HEK293T (cell line): ENCODE results near the gene MPZL1.

Source experiments
- CTCF ChIA-PET: fragments of 350-600 bp; formaldehyde crosslinking; extraction: SDS; loops from one replicate; lab custom pipeline; 2021; ENCODE audit warnings: antibody characterized with exemption, inconsistent platforms; lab: Yijun Ruan, JAX
- POLR2A ChIA-PET: fragments of 350-600 bp; formaldehyde crosslinking; extraction: SDS; loops from one replicate; lab custom pipeline; 2020; ENCODE audit warnings: antibody characterized with exemption, inconsistent platforms; lab: Yijun Ruan, JAX
- DNase-seq: peaks from one replicate; pipeline ENCODE4 v3.0.0; 2012; ENCODE audit warnings: mixed read lengths; ENCODE audit errors: extremely low spot score
- ARNT ChIP-seq: fragments of 450-650 bp; IDR thresholded peaks from 2 replicates; pipeline ENCODE4 v1.6.1; 2017; ENCODE audit warnings: mild to moderate bottlenecking
- BHLHE40 ChIP-seq: fragments of 450-650 bp; IDR thresholded peaks from 2 replicates; pipeline ENCODE4 v1.6.1; 2016; ENCODE audit warnings: mild to moderate bottlenecking, moderate library complexity, borderline replicate concordance
- CTBP1 ChIP-seq: fragments of 450-650 bp; IDR thresholded peaks from 2 replicates; pipeline ENCODE4 v1.6.1; 2016; ENCODE audit warnings: borderline replicate concordance
- ELF4 ChIP-seq: fragments of 450-650 bp; IDR thresholded peaks from 2 replicates; pipeline ENCODE4 v1.6.1; 2017; ENCODE audit warnings: antibody characterized with exemption
- FOXA1 ChIP-seq: fragments of 450-650 bp; IDR thresholded peaks from 2 replicates; pipeline ENCODE4 v1.6.1; 2016; ENCODE audit warnings: mild to moderate bottlenecking
- FOXK2 ChIP-seq: fragments of 450-650 bp; IDR thresholded peaks from 2 replicates; pipeline ENCODE4 v1.6.1; 2016; ENCODE audit warnings: mild to moderate bottlenecking
- FOXM1 ChIP-seq: fragments of 450-650 bp; IDR thresholded peaks from 2 replicates; pipeline ENCODE4 v1.6.1; 2017; ENCODE audit warnings: mild to moderate bottlenecking, borderline replicate concordance
- HDGF ChIP-seq: fragments of 450-650 bp; IDR thresholded peaks from 2 replicates; pipeline ENCODE4 v1.6.1; 2017; ENCODE audit warnings: antibody characterized with exemption, borderline replicate concordance
- L3MBTL2 ChIP-seq: fragments of 450-650 bp; conservative IDR thresholded peaks from 2 replicates; pipeline ENCODE4 v1.6.1; 2016; ENCODE audit warnings: mild to moderate bottlenecking
- LEF1 ChIP-seq: fragments of 450-650 bp; IDR thresholded peaks from 2 replicates; pipeline ENCODE4 v1.6.1; 2017; ENCODE audit warnings: mild to moderate bottlenecking, borderline replicate concordance
- NFRKB ChIP-seq: fragments of 450-650 bp; IDR thresholded peaks from 2 replicates; pipeline ENCODE4 v1.6.1; 2016; ENCODE audit warnings: mild to moderate bottlenecking, moderate library complexity
- SP1 ChIP-seq: fragments of 450-650 bp; IDR thresholded peaks from 2 replicates; pipeline ENCODE4 v1.6.1; 2017
- SUZ12 ChIP-seq: fragments of 450-650 bp; IDR thresholded peaks from 2 replicates; pipeline ENCODE4 v1.6.1; 2016; ENCODE audit warnings: mild to moderate bottlenecking
- TARDBP ChIP-seq: fragments of 450-650 bp; IDR thresholded peaks from 2 replicates; pipeline ENCODE4 v1.6.1; 2016
- ZNF384 ChIP-seq: fragments of 450-650 bp; IDR thresholded peaks from 2 replicates; pipeline ENCODE4 v1.6.1; 2016
- TF ChIP-seq, protein P1 (sequence below): fragments of 450-650 bp; IDR thresholded peaks from 2 replicates; pipeline ENCODE4 v1.6.1; 2016

The MPZL1 gene

DNA sequence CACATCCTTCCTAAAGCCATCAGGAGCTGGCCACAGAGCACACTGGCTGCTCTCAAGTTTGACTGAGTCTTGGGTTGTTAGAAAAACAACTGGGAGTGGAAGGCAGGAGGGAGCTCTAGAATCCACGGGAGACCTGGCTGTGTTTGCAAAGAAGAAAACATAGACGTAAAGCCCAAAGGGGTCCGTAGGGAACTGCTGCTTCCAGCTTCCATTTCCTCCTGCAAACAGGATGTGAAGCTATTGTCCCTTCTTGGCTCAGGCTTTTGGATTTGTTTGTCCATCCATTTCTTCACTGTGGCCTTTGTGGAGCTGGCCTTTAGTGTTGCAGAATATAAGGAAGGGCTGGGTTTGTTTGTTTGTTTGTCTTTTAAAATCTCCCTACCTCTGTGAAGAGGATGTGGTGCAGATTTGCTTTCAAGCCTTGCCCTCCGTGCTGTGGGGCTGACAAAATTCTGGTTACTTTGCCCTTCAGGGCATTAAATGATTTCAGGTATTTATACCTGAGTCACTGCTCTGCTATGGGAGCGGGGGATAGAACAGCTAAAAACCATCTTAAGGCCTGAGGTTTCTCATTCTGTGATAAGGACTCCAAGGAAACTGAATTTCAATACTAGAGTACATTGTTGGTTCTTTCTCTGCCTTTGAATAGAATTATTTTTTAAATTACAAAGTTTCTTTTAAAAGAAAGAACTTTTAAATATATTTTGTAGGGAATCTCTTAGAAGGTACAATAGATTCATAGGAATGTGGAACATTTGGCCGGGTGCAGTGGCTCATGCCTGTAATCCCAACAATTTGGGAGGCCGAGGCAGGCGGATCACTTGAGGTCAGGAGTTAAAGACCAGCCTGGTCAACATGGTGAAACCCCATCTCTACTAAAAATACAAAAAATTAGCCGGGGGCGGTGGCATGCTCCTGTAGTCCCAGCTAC is 74.3 kb downstream of the MPZL1 start:
- ChIA-PET CTCF (no interaction called here), POLR2A (no interaction called here)
- TF ChIP-seq TARDBP (no peak), FOXM1 (no peak), SUZ12 (no peak), FOXK2 (no peak), FOXA1 (no peak), LEF1 (no peak), ARNT (no peak)
- TF ChIP-seq, protein P1, sequence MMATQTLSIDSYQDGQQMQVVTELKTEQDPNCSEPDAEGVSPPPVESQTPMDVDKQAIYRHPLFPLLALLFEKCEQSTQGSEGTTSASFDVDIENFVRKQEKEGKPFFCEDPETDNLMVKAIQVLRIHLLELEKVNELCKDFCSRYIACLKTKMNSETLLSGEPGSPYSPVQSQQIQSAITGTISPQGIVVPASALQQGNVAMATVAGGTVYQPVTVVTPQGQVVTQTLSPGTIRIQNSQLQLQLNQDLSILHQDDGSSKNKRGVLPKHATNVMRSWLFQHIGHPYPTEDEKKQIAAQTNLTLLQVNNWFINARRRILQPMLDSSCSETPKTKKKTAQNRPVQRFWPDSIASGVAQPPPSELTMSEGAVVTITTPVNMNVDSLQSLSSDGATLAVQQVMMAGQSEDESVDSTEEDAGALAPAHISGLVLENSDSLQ = no peak
- no peak for DNase-seq

DNA sequence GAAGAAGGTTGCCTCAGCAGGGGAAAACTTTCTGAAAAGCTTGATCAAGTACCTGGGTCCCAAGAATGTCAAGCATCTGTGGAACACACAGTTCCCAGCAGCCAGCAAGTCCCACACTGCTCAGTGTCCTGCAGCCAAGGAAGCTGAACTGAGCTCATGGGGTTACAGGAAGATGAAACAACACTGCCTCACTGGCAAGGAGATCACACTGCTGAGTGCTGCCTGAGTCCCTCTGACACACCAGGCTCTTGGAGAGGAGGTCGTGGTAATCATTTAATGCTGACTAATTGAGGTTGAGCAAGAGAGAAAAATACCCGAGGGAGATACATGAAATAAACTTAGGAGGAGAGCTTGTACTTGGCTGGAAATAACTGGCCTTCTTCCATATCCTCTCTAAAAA is 75.2 kb downstream of the MPZL1 start:
- CTCF ChIA-PET = no interaction called here
- no peak for TF ChIP-seq FOXM1
- no peak for TF ChIP-seq BHLHE40
- TF ChIP-seq L3MBTL2 = no peak
- TF ChIP-seq, protein P1 = no peak
- no peak for TF ChIP-seq ZNF384
- TF ChIP-seq CTBP1 = no peak
- TF ChIP-seq SP1 = no peak
- TF ChIP-seq SUZ12 = no peak
- TF ChIP-seq FOXA1 = no peak
- no peak for TF ChIP-seq HDGF
- no peak for TF ChIP-seq FOXK2
- no peak for TF ChIP-seq NFRKB
- TF ChIP-seq TARDBP = no peak
- TF ChIP-seq LEF1 = no peak
- no peak for TF ChIP-seq ARNT
- POLR2A ChIA-PET = no interaction called here
- DNase-seq = no peak

DNA sequence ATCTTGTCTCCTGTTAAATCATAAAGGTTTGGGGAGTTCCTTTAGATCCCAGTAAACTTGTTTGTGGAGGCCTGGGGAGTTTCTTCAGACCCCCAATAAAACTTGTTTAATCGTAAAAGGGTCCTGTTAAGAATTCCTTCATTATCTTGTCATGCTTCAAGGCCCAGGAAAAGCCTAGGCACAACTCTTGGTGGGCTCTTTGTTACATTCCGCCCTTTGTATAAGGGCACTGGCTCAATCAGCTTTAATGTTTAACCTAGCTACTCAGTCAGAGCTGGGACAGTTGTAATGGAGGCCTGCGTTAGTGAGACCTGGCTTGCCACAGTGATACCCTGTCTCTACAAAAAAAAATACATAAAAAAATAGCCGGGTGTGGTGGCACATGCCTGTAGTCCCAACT is 77.2 kb downstream of the MPZL1 start:
- no peak for DNase-seq
- TF ChIP-seq FOXK2 (no peak), ZNF384 (no peak), HDGF (no peak), CTBP1 (no peak), FOXM1 (no peak), L3MBTL2 (no peak)
- TF ChIP-seq, protein P1 = no peak
- ChIA-PET POLR2A (no interaction called here), CTCF (interaction anchor here (0.6 kb wide), 1 partner anchor 100 kb away, joined by 3 read pairs; no protein-coding TSS in a partner anchor)

DNA sequence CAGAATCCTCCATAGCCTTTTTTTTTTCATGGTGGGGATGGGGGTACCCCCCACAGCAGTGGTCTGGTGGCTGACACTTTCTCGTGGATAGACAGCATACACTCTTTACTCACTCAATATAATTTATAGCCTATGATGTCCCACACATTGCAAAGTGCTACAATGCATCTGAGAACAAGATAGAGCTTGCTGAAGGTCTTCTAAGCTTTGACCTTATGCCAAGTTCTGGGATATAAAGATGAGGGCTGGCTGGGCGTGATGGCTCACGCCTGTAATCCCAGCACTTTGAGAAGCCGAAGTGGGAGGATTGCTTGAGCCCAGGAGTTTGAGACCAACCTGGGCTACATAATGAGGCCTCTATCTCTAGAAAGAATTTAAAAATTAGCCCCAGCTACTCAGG is 78.0 kb downstream of the MPZL1 start:
- no peak for DNase-seq
- TF ChIP-seq FOXA1 = no peak
- TF ChIP-seq, protein P1 = no peak
- TF ChIP-seq ELF4 = no peak
- TF ChIP-seq LEF1 = no peak
- no peak for TF ChIP-seq FOXK2
- TF ChIP-seq L3MBTL2 = no peak
- no peak for TF ChIP-seq FOXM1
- TF ChIP-seq NFRKB = no peak
- TF ChIP-seq SP1 = no peak
- TF ChIP-seq ZNF384 = no peak
- no peak for TF ChIP-seq TARDBP
- TF ChIP-seq HDGF = no peak
- TF ChIP-seq CTBP1 = no peak
- no peak for TF ChIP-seq BHLHE40
- no peak for TF ChIP-seq SUZ12
- TF ChIP-seq ARNT = no peak
- POLR2A ChIA-PET = no interaction called here
- CTCF ChIA-PET = interaction anchor here (0.6 to 1.4 kb wide), 3 partner anchors 10 to 284 kb away, joined by 3 read pairs; no protein-coding TSS in a partner anchor

DNA sequence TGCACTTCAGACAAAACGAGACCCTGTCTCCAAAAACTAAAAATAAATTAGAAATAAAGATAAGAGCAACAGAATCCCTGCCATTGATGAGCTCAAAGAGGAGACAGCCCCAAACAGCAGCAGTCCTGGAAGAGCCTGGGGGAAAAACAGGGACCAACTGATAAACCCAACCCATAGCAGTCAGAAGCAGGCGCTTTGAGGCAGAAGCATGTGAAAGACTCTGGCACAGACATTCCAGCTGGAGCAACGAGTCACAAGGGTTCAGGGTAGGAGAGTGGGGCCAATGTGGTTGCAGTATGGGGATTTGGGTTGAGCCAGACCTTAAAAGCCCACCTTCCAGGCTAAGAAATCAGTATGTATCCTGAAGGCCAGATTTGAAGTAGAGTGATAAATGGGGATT is 78.5 kb downstream of the MPZL1 start:
- TF ChIP-seq L3MBTL2 (no peak), ZNF384 (no peak), FOXM1 (no peak), ELF4 (no peak), FOXK2 (no peak), FOXA1 (no peak), SP1 (no peak), CTBP1 (no peak), BHLHE40 (no peak), ARNT (no peak), SUZ12 (no peak)
- TF ChIP-seq, protein P1 = no peak
- CTCF ChIA-PET = interaction anchor here (1.1 to 1.4 kb wide), 2 partner anchors 9 to 284 kb away, joined by 3 read pairs; no protein-coding TSS in a partner anchor
- POLR2A ChIA-PET = no interaction called here
- no peak for DNase-seq
